Omental fat pad (tissue), 4 donors: ENCODE data around the gene PTK6. TPM values are rescaled to one million over a fixed set of nuclear protein-coding genes. Genes with fewer than 3 reads are reported as not detected.

Experiments
- ATAC-seq: fragments of 150-250 bp; one replicate; pipeline ENCODE4 v1.9.1; 2016; ENCODE audit warnings: mild to moderate bottlenecking, moderate library complexity; ENCODE audit not compliant: low FRiP score
- DNase-seq: peaks from one replicate; pipeline ENCODE4 v3.0.0-alpha.2; 2019; ENCODE audit warnings: low spot score
- total RNA-seq, 4 donors: library from RNA; depleted of rRNA; stranded (reverse); fragments of >200 nt; gene quantifications; one replicate each; pipeline ENCODE4 v1.1.0, GENCODE V29; 2016
- TF ChIP-seq, protein P1 (sequence below), 3 donors: fragments of 450-650 bp; IDR thresholded peaks; one replicate each; pipeline ENCODE4 v1.5.1; 2016 to 2017; ENCODE audit warnings: antibody characterized with exemption in 3 of 3, mild to moderate bottlenecking in 3 of 3, moderate library complexity in 2 of 3

Gene PTK6
- total RNA-seq, 4 donors from 2014 or later, result 0.12 to 0.63 (median 0.28) TPM; not detected in 1

DNA sequence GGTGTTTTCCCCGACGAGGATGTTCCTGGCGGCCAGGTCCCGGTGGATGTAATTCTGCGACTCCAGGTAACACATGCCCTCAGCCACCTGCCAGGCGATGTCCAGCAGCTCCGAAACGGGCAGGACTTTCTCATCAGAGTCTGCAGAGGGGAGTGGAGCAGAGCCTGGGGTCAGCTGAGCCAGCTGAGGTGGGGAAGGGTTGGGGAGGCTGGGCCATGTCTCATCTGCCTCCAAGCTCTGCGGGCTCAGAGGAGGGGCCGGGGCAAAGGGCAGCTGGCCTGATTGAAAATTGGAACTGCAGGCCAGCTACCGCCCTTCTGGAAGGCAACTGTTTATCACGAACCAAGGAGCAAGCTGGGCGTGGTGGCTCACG, 6.4 kb downstream of the PTK6 start:
- TF ChIP-seq, protein P1, sequence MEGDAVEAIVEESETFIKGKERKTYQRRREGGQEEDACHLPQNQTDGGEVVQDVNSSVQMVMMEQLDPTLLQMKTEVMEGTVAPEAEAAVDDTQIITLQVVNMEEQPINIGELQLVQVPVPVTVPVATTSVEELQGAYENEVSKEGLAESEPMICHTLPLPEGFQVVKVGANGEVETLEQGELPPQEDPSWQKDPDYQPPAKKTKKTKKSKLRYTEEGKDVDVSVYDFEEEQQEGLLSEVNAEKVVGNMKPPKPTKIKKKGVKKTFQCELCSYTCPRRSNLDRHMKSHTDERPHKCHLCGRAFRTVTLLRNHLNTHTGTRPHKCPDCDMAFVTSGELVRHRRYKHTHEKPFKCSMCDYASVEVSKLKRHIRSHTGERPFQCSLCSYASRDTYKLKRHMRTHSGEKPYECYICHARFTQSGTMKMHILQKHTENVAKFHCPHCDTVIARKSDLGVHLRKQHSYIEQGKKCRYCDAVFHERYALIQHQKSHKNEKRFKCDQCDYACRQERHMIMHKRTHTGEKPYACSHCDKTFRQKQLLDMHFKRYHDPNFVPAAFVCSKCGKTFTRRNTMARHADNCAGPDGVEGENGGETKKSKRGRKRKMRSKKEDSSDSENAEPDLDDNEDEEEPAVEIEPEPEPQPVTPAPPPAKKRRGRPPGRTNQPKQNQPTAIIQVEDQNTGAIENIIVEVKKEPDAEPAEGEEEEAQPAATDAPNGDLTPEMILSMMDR (IDR thresholded peaks at IDR 0.05), result no peak
- ATAC-seq, result no peak
- no peak for DNase-seq

DNA sequence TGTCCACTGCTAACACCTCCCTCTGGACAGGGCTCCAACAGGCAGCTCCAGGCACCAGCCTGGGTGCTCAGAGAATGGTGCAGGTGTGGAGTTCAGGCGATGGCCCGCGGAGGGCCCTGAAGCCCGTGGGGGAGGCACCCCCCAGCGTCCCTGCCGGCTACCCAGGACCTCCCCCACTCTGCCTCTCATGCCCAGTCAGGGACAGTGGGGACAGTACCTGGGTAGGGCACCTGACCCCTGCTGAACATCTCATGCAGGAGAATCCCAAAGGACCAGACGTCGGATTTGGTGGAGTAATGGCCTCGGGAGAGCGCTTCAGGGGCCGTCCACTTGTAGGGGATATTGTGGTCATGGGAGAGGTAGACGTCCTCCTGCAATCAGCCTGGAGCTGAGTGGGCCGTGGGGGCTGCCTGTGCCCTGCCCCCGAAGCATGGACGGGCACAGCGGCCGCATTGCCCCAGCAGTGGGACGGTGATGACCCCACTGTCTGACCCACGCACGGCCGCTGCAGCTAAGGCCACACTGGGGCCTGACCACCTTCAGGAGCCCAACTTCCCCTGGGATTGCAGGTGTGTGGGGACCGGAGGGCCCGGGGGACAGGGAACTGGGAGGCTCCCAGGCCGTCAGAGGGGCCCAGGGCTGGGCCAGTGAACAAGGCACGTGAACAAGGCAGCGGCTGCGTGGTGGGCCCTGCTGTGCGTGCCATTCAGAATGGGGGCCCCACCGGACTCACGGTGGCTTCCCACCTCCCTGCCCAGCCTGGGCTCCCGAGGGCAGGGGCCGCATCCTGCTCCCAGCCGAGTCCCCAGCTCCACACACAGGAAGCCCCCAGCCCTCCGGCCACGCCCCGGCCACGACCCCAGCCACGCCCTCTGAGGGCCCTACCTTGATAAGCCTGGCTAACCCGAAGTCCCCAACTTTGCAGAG, 7.1 kb downstream of the PTK6 start:
- no peak for DNase-seq
- TF ChIP-seq, protein P1 (IDR thresholded peaks at IDR 0.05), result no peak
- ATAC-seq, result no peak

DNA sequence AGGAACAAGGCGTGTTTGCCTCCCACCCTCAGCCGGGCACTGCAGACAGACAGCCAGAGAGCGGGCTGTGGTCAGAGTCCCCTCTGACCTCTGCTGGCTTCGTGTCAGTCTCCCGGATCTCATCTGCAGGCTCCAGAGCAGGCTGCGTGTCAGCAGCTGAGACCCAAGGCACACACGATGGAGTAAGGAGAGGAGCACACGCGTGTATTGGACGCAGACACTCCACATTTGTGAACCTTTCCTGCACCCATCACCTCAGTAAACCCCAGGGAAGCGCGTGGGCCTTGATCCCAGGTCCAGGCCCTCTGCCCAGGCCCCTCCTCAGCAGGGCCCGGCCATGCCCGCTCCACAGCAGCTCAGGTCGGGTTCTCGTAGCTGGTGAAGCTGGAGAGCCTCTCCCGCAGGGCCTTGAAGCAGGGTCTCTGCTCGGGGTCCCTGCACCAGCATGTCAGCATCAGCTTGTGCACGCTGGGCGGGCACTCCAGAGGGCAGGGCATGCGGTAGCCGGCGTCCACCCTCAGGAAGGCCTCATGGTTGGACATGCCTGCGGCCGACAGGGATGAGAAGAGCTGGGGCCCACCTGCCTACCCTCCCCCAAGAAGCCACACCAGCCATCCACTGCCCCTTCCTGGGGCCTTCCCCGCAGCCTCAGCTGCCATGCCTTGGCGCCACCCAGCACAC, 7.9 kb downstream of the PTK6 start:
- no peak for DNase-seq
- ATAC-seq, result no peak
- TF ChIP-seq, protein P1 (IDR thresholded peaks at IDR 0.05), result no peak

DNA sequence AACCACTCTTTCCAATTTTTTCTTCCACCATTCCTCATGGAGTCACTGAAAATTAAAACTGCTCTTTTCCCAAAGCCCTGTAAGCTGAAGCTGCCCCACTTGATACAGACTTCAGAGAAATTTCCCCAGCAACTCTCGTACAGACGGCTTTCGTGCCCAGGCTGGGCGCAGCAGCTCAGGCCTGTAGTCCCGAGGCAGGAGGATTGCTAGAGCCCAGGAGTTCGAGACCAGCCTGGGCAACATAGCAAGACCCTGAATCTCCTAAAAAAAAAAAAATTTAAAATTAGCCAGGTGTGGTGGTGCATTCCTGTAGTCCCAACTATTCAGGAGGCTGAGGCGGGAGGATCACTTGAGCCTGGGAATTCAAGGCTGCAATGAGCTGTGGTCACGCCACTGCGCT, 10.0 kb downstream of the PTK6 start:
- TF ChIP-seq, protein P1 (IDR thresholded peaks at IDR 0.05), result no peak
- no peak for DNase-seq
- ATAC-seq, result no peak

DNA sequence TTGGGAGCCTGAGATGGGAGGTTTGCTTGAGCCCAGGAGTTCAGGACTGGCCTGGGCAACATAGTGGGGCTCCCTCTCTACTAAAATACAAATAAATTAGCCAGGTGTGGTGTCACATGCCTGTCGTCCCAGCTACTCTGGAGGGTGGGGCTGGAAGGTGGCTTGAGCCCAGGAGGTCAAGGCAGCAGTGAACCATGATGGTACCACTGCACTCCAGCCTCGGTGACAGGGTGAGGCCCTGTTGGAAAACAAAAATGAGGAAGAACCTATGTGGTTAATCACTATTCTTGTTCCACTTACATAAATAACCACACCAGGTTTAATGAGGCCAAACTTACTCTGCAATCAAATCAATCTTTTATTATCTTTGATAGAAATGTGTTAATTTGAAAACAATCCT, 11.2 kb downstream of the PTK6 start:
- TF ChIP-seq, protein P1 (IDR thresholded peaks at IDR 0.05), result no peak
- DNase-seq, result no peak

DNA sequence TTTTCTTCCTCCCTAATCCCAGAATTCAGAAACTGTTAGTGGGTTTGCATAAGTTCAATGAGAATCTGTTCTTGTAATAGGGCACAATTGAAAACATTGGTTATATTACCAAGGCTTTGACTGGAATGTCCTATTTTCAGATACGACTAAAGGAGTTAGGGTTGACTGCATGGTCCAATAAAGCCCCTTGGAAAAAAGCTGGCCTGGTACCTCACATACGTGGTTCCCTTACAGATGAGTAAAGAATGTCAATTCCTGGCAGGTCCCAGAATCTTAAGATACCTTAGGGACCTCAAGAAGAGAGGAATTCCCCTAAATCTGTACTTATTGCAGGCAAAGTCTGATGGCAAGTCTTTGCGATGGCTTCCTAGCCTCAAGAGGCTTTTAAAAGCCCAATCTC, 12.0 kb downstream of the PTK6 start:
- TF ChIP-seq, protein P1 (IDR thresholded peaks at IDR 0.05), result no peak
- no peak for ATAC-seq

More for the DNA sequence above, 11.2 kb downstream of the PTK6 start:
- no peak for ATAC-seq

More for the DNA sequence above, 12.0 kb downstream of the PTK6 start:
- no peak for DNase-seq
